ENCODE measurements around the gene HMGXB4.
A peak's percentile ranks its signal among the peaks of the same experiment; 100 is the strongest.
"Not testable (repeated sequence)": the region's sequence is repeated elsewhere in the genome, so short reads cannot be mapped to it uniquely, and the experiment has no call there.

The HMGXB4 gene, protein sequence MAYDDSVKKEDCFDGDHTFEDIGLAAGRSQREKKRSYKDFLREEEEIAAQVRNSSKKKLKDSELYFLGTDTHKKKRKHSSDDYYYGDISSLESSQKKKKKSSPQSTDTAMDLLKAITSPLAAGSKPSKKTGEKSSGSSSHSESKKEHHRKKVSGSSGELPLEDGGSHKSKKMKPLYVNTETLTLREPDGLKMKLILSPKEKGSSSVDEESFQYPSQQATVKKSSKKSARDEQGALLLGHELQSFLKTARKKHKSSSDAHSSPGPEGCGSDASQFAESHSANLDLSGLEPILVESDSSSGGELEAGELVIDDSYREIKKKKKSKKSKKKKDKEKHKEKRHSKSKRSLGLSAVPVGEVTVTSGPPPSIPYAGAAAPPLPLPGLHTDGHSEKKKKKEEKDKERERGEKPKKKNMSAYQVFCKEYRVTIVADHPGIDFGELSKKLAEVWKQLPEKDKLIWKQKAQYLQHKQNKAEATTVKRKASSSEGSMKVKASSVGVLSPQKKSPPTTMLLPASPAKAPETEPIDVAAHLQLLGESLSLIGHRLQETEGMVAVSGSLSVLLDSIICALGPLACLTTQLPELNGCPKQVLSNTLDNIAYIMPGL

DNA sequence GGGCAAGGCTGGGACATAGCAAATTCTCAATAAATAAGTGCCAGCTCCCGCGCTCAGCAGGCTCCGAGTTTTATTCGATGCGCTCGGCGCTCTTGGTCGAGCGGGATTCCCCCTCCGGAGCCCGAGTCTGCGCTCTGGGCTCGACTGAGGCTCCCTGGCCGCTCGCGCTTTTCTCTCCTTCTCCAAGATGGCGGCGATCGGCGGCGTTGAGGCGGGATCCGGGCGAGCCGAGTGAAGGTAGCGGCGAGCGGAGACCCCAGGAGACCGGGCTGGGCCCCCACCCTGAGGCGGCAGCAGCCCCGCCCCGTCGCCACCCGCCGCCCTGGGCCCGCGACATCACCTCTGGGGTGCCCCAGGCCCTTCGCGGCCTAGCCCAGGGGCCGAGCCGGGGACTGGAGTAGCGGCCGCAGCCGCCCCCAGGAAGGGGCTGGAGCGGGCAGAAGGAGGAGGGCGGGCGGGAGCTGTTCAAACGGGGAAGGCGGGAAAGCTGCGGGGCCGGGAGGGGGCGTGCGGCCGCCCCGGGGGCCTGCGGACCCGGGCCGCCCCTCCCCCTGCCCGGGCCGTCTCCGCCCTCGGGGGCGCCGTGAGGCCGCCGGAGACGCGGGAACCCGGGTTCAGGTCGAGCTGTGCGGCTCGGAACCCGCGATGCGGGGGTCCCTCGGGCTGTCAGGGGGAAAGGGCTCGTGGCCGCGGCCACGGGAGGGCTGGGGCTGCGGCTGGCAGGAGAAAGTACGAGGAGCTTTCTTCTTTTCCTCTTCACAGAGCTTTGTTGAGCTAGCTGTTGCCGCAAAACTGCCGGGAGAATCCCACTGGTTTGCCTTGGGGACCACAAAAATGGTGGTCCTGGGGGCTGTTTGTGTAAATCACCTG, at the start of gene HMGXB4:
Gene HMGXB4 (plus strand): TSS at position 173 of the 870 bp plus-strand sequence. CDS start 4,898 bp downstream, outside the sequence.
- peak; percentile 87 for DNase-seq

DNA sequence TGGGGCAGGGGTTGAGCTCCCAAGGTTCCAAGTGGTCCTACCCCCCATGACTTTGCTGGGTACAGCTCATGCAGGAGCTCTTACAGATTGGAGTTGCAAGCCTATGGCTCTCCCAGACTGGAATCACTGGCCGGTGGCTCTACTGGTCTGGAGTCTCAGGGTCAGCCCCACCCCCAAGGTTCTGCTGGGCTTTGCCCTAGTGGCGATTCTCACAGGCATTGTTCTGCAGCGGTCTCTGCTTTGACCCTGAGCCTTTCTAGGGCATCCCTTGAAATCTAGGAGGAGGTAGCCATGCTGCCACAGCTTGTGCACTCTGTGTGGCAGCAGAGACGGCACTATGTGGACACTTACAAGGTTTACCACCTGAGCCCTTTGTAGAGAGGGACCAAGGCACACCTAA, 49.3 kb upstream of the HMGXB4 start:
- DNase-seq = no peak

DNA sequence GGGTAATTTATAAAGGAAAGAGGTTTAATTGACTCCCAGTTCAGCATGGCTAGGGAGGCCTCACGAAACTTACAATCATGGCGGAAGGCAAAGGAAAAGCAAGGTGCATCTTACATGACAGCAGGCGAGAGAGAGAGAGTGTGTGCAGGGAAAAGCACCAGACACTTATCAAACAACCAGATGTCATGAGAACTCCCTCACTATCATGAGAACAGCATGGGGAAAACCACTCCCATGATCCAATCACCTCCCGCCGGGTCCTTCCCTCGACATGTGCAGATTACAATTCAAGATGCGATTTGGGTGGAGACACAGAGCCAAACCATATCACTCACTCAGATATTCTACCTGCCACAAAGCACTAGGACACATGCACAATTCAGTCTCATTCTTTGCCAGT, 48.1 kb upstream of the HMGXB4 start:
- DNase-seq = no peak

DNA sequence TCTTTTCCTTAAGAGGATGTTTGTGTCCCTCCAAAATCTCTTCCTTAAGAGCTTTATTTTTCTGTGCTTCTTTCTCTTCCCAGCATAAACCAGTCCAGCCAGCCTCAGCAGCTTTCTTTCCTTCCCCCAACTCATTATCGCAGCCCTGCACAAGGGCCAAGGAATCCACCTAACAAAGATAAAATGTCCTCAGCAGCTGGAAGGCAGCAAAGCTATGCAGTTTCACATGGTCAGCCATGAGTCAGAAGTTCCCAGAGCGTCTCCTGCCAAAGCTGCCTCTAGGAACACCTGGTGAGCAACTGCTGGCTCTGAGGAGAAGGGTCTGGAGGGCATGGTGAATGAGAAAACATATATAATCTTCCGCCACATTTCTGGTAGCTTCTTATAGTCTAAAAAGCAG, 45.3 kb upstream of the HMGXB4 start:
- peak; percentile 40 for DNase-seq

DNA sequence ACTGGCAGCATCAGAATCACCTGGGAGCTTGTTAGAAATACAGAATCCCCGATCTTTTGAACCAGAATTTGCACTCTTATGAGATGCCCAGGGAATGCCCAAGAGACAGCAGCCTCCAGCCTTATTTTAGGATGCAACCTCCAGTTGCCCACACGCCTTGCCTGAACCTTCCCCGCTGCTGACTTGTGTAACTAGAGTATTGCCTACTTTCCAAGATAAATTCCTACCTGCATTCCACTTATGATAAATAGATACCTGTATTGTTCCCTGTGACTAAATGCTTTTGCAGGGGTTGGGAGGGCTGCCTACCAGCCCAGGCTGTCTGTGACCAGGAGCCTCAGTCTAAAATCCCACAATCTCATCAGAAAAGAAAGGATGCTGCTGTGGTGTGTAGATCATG, 44.3 kb upstream of the HMGXB4 start:
- no peak for DNase-seq

DNA sequence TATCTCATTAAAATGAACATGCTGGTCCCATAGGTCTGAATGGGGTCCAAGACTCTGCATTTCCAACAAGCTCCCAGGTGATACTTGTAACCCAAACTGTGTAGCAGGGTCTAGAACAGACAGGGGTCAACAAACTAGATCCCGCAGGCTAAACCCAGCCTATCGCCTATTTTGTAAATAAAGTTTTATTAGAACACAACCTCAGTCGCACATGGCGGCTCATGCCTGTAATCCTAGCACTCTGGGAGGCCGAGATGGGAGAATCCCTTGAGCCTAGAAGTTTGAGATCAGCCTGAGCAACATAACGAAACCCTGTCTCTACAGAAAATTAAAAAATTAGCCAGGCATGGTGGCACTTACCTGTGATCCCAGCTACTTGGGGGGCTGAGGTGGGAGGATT, 42.3 kb upstream of the HMGXB4 start:
- DNase-seq = no peak

DNA sequence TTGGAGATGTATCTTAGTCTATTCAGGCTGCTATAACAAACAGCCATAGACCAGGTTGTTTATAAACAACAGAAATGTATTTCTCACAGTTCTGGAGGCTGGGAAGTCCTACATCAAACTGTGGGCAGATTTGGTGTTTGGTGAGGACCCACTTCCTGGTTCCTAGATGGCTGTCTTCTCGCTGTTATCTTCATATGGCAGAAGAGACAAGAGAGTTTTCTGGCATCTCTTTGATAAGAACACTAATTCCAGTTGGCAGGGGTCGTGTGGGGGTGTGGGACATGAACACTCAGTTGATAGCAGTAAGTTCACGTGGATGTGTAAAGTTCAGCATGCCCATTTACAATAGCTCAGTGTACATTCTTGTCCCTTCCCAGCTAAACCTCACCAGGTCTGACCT, 41.3 kb upstream of the HMGXB4 start:
- no peak for DNase-seq

DNA sequence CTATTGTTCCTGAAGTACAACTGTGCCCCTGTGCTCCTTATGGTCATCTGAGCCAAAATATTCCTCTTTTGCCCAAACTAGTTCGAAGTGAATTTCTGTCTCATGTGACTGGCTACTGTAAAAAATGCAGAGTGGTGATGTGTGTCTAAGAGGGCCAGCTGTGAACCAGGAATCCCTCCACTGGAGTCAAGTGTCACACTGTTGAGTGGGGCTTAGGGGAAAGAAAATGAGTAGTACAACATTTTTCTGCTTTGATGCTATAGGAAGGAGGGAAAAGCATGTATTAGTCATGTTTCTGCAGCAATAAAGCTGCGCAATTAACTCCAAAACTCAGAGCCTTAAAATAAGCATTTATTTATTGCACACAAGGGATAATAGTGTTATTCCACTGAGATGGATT, 39.8 kb upstream of the HMGXB4 start:
- DNase-seq = peak; percentile 54

DNA sequence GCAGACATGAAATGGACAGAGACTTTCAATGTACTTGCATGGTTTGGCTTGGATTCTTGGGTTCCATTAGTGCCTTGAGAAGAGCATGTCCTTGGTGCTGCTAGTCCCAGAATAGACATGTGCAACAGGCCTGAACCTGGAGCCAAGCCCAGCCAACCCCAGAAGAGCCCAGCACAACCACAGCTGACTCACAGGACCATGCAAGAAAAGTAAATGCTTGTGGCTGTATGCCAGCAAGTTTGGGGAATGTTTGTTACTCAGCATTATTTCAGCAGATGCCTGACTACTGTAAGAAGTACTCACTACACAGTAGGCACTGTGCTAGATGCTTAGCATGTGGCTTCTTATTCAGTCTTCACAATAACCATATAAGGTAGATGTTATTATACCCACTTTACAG, 39.2 kb upstream of the HMGXB4 start:
- peak; percentile 66 for DNase-seq

DNA sequence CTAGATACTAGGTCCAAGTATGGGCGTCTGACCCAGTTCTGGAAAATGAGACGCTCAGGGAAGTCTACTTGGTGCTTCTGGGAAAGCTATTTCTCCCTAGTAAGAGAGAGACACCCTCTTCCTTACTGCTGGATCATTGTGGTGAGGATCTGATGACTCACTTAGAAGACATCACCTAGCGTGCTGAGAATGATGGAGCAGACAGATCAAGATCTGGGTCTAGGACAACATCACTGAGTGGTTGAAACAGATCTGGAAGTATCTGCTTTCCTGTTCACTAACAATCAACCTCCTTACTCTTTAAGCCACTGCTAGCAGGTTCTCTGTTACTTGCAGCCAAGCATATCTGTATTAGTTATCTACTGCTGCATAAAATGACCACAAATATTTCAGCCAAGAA, 38.3 kb upstream of the HMGXB4 start:
- DNase-seq = peak; percentile 82

DNA sequence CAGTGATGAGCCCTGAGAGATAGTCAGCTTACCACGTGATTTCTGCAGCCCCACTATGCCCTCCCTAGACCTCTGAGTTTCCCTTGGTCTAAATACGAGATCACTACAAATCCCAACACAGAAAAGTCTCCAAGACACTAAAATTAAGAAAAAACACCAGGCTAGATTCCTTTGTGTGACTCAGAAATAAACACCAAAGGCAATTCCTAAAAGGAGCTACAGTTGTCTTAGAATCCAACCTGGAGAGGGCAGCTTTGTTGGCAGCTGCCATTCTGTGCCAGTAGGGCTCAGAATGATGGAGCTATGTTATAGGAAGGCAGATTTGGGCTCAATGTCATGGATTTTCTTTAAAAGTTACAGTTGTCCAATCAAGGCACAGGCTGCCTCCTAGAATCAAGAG, 37.1 kb upstream of the HMGXB4 start:
- DNase-seq = peak; percentile 23

DNA sequence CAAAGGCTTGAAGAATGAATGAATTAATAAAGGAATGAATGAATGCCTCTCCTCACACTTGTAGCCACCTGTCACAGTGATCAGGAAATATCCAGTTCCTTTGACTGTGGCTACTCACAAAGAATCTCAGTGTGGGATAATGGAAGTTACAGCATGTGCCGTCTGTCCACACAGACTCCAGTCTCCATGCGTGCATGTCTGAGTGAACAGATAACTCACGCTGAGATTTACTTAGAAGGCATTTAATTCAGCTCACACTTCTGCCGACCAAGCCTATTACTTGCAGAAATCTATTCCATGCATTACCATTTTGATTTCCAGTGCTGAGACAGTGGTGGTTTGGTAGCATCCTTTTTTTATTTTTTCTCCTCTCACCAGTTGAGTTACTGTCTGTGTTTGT, 32.3 kb upstream of the HMGXB4 start:
- no peak for DNase-seq

DNA sequence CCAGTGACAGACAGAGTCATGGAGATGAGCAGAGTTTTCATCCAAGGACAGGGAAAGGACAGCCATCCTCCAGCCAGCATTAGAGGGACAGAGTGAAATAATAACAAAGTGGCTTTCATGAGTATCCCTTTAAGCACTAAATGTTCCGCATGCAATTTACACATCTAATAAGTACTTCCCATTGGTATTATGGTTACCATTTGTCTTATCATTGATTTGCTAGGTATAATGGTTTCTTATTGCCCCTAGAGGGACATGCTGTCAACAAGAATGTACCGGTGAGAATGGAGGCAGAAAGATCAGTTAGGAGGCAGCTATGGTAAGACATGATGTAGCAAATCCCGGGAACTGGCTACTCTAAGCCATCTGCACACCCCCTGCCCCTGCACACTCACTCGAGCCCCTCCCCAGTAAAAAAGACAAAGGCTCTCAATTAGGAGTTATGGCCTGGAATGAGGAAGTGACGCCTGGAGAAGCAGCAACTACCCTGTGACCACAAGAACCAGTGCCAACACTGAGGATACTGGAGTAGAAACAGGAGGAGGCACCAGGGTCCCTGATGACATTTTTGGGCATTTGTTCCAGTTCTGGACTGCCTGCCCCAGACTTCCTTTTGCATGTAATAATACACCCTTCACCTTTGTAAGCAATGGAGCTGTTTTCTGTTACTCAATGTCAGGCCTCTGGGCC, 30.2 kb upstream of the HMGXB4 start:
- no peak for DNase-seq

DNA sequence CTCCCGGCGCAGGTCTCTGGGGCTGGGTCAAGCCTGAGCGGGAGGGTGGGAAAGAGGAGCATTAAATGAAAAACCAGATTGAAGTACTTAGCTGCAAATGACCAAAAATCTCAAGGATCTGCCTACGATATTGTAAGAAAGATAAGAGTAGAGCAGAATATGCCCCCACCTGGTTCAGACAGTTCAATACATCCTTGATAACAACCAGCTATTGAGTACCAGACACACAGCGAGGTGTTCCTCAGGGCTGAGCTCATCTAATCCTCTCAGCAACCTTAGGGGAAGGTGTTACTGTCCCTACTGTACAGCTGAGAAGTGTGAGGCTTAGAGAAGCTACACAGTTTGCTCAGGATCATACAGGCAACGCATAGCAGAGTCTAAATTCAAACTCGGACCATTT, 27.4 kb upstream of the HMGXB4 start:
- DNase-seq = no peak

DNA sequence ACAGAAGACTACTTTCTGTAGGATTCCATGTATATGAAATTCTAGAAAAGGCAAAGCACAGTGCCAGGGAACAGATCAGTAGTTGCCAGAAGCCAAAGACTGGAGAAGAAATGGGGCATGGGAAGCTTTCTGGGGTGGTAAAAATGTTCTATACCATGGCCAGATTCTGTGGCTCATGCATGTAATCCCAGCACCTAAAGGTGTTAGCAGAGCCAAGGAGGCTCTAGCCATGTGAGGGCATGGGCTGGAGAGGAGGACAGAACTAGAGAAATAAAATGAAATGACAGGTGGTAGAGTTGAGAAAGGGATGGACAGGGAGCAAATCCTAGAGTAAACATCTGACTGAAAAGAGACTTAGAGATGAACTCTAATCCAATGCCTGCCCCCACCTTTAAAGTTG, 26.9 kb upstream of the HMGXB4 start:
- DNase-seq = no peak

DNA sequence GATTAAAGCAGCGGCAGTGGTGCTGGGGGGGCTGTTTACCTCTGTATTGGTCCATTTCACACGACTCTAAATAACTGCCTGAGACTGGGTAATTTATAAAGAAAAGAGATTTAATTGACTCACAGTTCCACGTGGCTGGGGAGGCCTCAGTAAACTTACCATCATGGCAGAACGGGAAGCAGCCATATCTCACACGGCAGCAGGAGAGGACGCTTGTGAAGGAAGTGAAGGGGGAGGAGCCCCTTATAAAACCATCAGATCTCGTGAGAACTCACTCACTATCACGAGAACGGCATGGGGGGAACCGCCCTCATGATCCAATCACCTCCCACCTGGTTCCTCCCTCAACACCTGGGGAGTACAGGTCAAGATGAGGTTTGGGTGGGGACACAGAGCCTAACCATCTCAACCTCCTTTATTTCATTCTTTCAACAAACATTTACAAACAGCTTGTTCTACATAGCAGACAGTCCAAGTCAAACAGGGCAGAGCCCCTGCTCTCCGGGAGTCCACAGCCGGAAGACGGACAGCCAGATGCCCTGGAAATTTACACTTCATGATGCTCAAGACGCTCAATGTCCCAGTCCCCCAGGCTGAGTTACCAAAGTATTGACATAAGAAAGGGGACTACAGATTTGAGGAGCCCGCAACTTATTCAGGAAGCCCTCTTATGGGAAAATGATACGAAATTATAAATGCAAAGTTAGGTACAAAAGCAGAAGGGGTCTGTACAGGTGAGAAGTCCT, 26.3 kb upstream of the HMGXB4 start:
- peak; percentile 45 for DNase-seq

DNA sequence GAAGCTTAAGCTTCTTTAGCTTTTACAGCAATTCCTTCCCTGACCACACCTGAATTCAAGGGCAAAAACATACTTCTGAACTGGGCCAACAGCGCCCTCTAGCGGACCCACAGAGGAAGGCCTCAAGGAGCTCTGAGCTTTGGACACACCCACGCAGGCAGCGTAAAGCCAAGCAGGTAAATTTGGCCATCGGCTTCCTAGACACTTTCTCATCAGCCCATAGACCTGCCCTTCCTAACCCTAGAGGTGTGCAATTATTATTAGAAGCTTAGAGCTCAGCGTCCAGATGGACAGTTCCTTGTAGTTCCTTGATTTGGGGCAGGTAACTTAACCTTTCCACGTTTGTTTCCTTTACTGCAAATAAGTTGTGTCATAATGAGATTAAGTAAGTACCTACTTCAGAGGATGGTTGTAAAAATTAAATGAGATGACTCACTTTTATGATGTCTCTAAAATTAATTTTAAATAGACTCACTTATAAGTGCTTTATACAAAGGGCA, 25.7 kb upstream of the HMGXB4 start:
- DNase-seq = peak; percentile 71

DNA sequence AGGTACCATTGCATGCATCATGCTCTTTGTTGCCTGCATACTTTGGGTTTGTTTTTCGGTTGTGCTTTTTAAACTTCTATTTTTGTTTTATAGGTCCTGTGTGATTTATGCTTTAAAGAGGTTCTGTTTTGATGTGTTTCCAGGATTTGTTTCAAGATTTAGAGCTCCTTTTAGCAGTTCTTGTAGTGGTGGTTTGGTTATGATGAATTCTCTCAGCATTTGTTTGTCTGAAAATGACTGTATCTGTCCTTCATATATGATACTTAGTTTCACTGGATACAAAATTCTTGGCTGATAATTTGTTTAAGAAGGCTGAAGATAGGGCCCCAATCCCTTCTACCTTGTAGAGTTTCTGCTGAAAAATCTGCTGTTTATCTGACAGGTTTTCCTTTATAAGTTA, 18.5 kb upstream of the HMGXB4 start:
- not testable (repeated sequence) for DNase-seq

DNA sequence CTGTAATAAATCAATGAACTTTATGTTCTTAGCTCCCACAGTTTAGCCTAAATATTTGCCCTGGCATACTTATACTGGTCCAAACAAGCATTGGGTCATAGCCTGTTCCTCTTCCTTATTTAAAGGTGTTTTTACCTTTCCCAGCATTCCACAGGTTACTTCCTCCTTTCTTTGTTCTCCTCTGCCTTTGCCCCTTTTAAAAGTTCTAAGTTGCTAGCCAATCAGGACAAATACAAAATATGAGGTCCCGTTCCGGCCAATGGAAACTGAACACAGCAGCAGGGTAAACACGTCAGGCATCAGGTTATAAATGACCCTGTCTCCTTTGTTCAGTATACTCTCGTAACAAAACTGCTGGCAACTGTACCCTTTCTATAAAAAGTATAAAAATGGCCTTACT, 12.8 kb upstream of the HMGXB4 start:
- DNase-seq = not testable (repeated sequence)

DNA sequence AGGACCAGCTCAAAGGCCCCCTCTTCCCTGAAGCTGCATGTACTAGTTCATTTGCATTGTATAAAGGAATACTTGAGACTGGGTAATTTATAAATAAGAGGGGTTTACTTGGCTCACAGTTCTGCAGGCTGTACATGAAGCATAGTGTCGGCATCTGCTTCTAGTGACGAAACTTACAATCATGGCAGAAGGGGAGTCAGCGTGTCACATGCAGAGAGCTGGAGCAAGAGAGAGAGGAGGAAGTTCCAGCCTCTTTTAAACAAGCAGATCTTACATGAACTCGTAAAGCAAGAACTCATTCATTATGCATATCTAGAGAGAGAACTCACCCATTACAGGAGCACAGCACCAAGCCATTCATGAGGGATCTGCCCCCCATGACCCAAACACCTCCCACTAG, 7.1 kb upstream of the HMGXB4 start:
- no peak for DNase-seq

DNA sequence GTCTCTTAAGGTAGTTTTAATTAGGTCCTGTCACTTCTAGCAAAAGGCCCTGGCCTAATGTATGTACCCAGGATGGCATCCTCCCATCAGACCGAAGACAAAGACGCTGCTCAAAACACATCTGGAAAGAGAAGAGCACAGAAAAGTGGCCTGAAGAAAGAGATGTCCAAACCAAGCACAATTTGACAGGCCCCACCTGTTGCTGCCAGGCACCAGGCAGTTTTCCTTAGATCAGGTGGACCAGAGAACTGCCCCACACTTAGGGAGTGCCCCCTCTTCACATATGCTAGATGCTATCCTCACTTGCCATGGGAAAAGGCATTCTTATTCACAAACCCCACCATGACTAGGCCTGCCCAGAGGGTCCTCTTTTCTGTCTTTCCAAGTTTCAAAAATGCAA, 3.3 kb upstream of the HMGXB4 start:
- DNase-seq = no peak

DNA sequence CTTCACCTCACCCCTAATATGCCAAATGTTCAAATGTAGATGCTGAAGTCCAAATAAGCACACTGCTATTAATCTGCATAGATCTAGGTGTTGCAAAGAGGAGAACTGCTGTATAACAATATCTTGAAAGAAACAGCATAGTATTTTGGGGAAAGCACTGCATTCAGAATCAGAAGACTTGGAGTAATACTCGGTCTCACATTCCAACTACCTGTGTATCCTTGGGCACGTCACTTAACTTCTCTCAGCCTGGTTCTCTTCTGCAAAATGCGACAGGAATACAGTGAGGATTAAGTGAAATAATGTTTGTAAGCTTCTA, 332 bp upstream of the HMGXB4 start:
- no peak for DNase-seq
